Right lobe of liver (tissue), 6 donors: ENCODE data around the gene LENG9. TPM values are rescaled to one million over a fixed set of nuclear protein-coding genes. Genes with fewer than 3 reads are reported as not detected.
"Not testable (repeated sequence)": the region's sequence is repeated elsewhere in the genome, so short reads cannot be mapped to it uniquely, and the experiment has no call there.

Experiments used
- ATAC-seq, 4 donors: fragments of 200-7000 bp; cut with Tn5 transposase; one replicate each; pipeline ENCODE4 v1.9.1; 2020; ENCODE audit warnings: mild to moderate bottlenecking in 4 of 4, moderate library complexity in 4 of 4
- DNase-seq, 3 donors: peaks; one replicate each; pipeline ENCODE4 v3.0.0-alpha.2; 2020
- H3K27ac ChIP-seq, 3 donors: fragments of 200-600 bp; one replicate each; pipeline ENCODE4 v1.8.0; 2022
- H3K27me3 ChIP-seq, 2 donors: fragments of 200-600 bp; one replicate each; pipeline ENCODE4 v1.8.0; 2022
- H3K36me3 ChIP-seq, 4 donors: fragments of 200-600 bp; sonication (generic) in 1 of 4; one replicate each; pipeline versions ENCODE4 v1.5.1 to v1.8.0; 2017 to 2022; ENCODE audit warnings: control low read depth in 1 of 4
- H3K4me1 ChIP-seq, 4 donors: fragments of 200-600 bp; sonication (generic) in 1 of 4; one replicate each; pipeline versions ENCODE4 v1.5.1 to v1.8.0; 2017 to 2022; ENCODE audit warnings: control low read depth in 1 of 4
- H3K4me3 ChIP-seq, 3 donors: fragments of 200-600 bp; one replicate each; pipeline ENCODE4 v1.8.0; 2022
- H3K9me3 ChIP-seq, 4 donors: fragments of 200-600 bp; sonication (generic) in 1 of 4; one replicate each; pipeline versions ENCODE4 v1.5.1 to v1.8.0; 2017 to 2022; ENCODE audit warnings: control low read depth in 1 of 4
- CTCF ChIP-seq, 4 donors: fragments of 200-600 bp in 3 of 4; fragments of 450-650 bp in 1 of 4; IDR thresholded peaks; one replicate each; pipeline versions ENCODE4 v1.5.1 to v1.8.0; 2016 to 2022; ENCODE audit warnings: antibody characterized with exemption in 4 of 4, mild to moderate bottlenecking in 2 of 4
- POLR2A ChIP-seq: fragments of 450-650 bp; IDR thresholded peaks from one replicate; pipeline ENCODE4 v1.6.1; 2017; ENCODE audit warnings: antibody characterized with exemption, mild to moderate bottlenecking
- WGBS: methylation state at CpG from one replicate; pipeline ENCODE4 v1.1.6; 2018; ENCODE audit warnings: low coverage, low lambda C conversion rate; ENCODE audit not compliant: insufficient coverage; ENCODE audit errors: missing lambda C conversion rate; 5-methylcytosine and 5-hydroxymethylcytosine counted together
- intact Hi-C, 2 donors: fragments of 100-400 bp; cut with DNase I; formaldehyde crosslinking; loops; one replicate each; pipeline versions ENCODE4 v1.11.2 to v1.14.1; 2022
- total RNA-seq, 6 experiments: library from RNA; depleted of rRNA in 2 of 6; stranded (reverse); fragments of >200 nt in 2 of 6; fragmentation: NEBNext Ultra II Directional in 3 of 6; extraction: Animal tissue kit (Norgen Biotek cat#: 25700) in 3 of 6; gene quantifications; one replicate each; pipeline versions ENCODE4 v1.1.0 to v1.2.4, GENCODE V29; 2016 to 2023
- donor health status: DM: no; HTN: yes; CAD: no.
- donor health status: DM: no; HTN: no; CAD: no.
- donor health status: DM: no; HTN: no; CAD: no.
- donor health status: DM: no; HTN: yes; CAD: no.
- donor health status: DM: no; HTN: yes; CAD: no.

LENG9 gene
- total RNA-seq, 6 experiments from 2014 or later: 1.5 to 5.7 (median 3.3) TPM

GRCh38 chr19:54502518-54503048 lies 39.0 kb upstream of the LENG9 start, which contains the start of gene LAIR2:
Gene LAIR2 (plus strand): TSS chr19:54502831. CDS start chr19:54502919, 88 bp downstream.
- TF ChIP-seq POLR2A (no peak), CTCF (IDR thresholded peaks at IDR 0.05) (no peak)
- no peak for ATAC-seq
- no peaks in the 10 kb centered on the region for H3K9me3 ChIP-seq
- H3K36me3 ChIP-seq: no peaks in the 10 kb centered on the region
- no peaks in the 10 kb centered on the region for H3K4me1 ChIP-seq
- H3K4me3 ChIP-seq: no peak within 1 kb of the TSS
- H3K27me3 ChIP-seq: no peaks in the 10 kb centered on the region
- intact Hi-C loops: no loop called here
- 52% methylated on average over 11 of the region's 14 CpGs for WGBS
- no peak within 1 kb of the TSS for H3K27ac ChIP-seq
- no peak for DNase-seq

DNA sequence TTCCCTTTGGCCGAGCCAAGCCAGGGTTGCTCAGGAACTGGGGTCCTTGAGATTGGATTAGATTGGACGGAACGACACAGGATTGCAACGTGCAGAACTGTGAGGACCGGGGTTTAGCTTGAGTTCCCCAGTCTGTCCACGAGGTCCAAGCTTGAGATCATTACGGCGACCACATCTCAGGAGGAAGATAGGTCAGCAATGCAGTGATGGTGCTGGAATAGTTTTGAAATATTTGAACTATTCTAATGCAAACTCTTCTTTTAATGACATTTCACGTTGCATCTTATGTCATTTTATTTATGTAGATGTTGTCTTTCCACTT lies 34.8 kb upstream of the LENG9 start:
- DNase-seq, H3K36me3 ChIP-seq, ATAC-seq, H3K27me3 ChIP-seq, H3K4me1 ChIP-seq, intact Hi-C loops, H3K4me3 ChIP-seq, H3K9me3 ChIP-seq, H3K27ac ChIP-seq: not testable (repeated sequence)
- 19% methylated on average over 6 of the region's 9 CpGs for WGBS

- not testable (repeated sequence) for H3K27me3 ChIP-seq, DNase-seq
Measured at GRCh38 chr19:54497747-54498450, 34.3 kb upstream of the LENG9 start.

GRCh38 chr19:54495284-54495683 lies 31.7 kb upstream of the LENG9 start:
- H3K4me1 ChIP-seq, H3K9me3 ChIP-seq, H3K36me3 ChIP-seq, intact Hi-C loops, DNase-seq, H3K4me3 ChIP-seq, H3K27ac ChIP-seq, ATAC-seq, H3K27me3 ChIP-seq: not testable (repeated sequence)
- WGBS: 61% methylated on average over 4 of the region's 5 CpGs

More at GRCh38 chr19:54497747-54498450, 34.3 kb upstream of the LENG9 start:
- H3K4me3 ChIP-seq, H3K36me3 ChIP-seq, intact Hi-C loops, H3K9me3 ChIP-seq, H3K4me1 ChIP-seq, ATAC-seq, H3K27ac ChIP-seq: not testable (repeated sequence)
- WGBS: 45% methylated on average over 5 of the region's 15 CpGs

GRCh38 chr19:54493967-54494585 lies 30.5 kb upstream of the LENG9 start:
- intact Hi-C loops: no loop called here
- H3K27me3 ChIP-seq: no peaks in the 10 kb centered on the region
- ATAC-seq (no peak), DNase-seq (no peak)
- H3K36me3 ChIP-seq: no peaks in the 10 kb centered on the region
- TF ChIP-seq POLR2A (no peak), CTCF (IDR thresholded peaks at IDR 0.05) (no peak)
- no peaks in the 10 kb centered on the region for H3K4me1 ChIP-seq
- H3K4me3 ChIP-seq: no peak overlapping the region
- H3K27ac ChIP-seq: no peak overlapping the region
- no peaks in the 10 kb centered on the region for H3K9me3 ChIP-seq
- WGBS: 48% methylated on average over 10 of the region's 10 CpGs

GRCh38 chr19:54493056-54493455 lies 29.5 kb upstream of the LENG9 start:
- DNase-seq, ATAC-seq, H3K9me3 ChIP-seq, H3K27ac ChIP-seq, H3K4me1 ChIP-seq, H3K27me3 ChIP-seq, H3K4me3 ChIP-seq, intact Hi-C loops, H3K36me3 ChIP-seq: not testable (repeated sequence)
- no CpG with 5 or more reads among the region's 5 CpGs for WGBS
